OCI-LY1 (cell line): ENCODE data around the gene LTO1.

ENCODE experiments used
- EZH2 ChIP-seq: fragments of 200-600 bp; sonication (generic), shearing (Covaris generic); IDR thresholded peaks from 2 replicates; pipeline ENCODE4 v1.8.0; 2017; ENCODE audit warnings: borderline replicate concordance, mixed run types, mild to moderate bottlenecking, antibody characterized with exemption, low read length, moderate library complexity, mixed read lengths
- TF ChIP-seq, protein P1 (sequence below): fragments of 200-600 bp; sonication (generic), shearing (Covaris generic); IDR thresholded peaks from 2 replicates; pipeline ENCODE4 v1.5.1; 2017; ENCODE audit warnings: mild to moderate bottlenecking, antibody characterized with exemption, low read length, moderate library complexity, mixed read lengths

- TF ChIP-seq, protein P1, sequence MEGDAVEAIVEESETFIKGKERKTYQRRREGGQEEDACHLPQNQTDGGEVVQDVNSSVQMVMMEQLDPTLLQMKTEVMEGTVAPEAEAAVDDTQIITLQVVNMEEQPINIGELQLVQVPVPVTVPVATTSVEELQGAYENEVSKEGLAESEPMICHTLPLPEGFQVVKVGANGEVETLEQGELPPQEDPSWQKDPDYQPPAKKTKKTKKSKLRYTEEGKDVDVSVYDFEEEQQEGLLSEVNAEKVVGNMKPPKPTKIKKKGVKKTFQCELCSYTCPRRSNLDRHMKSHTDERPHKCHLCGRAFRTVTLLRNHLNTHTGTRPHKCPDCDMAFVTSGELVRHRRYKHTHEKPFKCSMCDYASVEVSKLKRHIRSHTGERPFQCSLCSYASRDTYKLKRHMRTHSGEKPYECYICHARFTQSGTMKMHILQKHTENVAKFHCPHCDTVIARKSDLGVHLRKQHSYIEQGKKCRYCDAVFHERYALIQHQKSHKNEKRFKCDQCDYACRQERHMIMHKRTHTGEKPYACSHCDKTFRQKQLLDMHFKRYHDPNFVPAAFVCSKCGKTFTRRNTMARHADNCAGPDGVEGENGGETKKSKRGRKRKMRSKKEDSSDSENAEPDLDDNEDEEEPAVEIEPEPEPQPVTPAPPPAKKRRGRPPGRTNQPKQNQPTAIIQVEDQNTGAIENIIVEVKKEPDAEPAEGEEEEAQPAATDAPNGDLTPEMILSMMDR, result no peak
- TF ChIP-seq EZH2, result no peak
Observed at GRCh38 chr11:69654660-69655478, 20.3 kb downstream of the LTO1 start.
